Measurements from ENCODE around the gene IFRD2. TPM values are rescaled to one million over a fixed set of nuclear protein-coding genes. Genes with fewer than 3 reads are reported as not detected.

IFRD2 gene
- total and polyA plus RNA-seq, 2 of the 13 experiments (the other 11 are each of a cell fraction or from before 2014, with no cell fraction given): 32.8 to 96.1 TPM

GRCh38 chr3:50272911-50273688 lies 19.1 kb downstream of the IFRD2 start (continued):
- TF ChIP-seq ZUFSP (CRISPR knock-in tag; IDR thresholded peaks at IDR 0.05; ENCODE audit: borderline replicate concordance) (no peak), ZNF180 (CRISPR knock-in tag; IDR thresholded peaks at IDR 0.05; ENCODE audit: borderline replicate concordance, low read depth) (no peak), SMYD3 (CRISPR knock-in tag; IDR thresholded peaks at IDR 0.05) (no peak), ARHGAP35 (CRISPR knock-in tag; IDR thresholded peaks at IDR 0.05; ENCODE audit: borderline replicate concordance) (no peak), MAFK (conservative IDR thresholded peaks at IDR 0.05 in 1 of 2, IDR thresholded peaks at IDR 0.05 in 1 of 2; ENCODE audit: low read length in 2 of 2) (no peak), ZNF24 (IDR thresholded peaks at IDR 0.05) (no peak), NR2F2 (IDR thresholded peaks at IDR 0.05; ENCODE audit: borderline replicate concordance, low read depth) (no peak), JDP2 (CRISPR knock-in tag; IDR thresholded peaks at IDR 0.05; ENCODE audit: borderline replicate concordance) (no peak), NRL (CRISPR knock-in tag; IDR thresholded peaks at IDR 0.05; ENCODE audit: borderline replicate concordance) (no peak), RFXAP (CRISPR knock-in tag; IDR thresholded peaks at IDR 0.05; ENCODE audit: borderline replicate concordance) (no peak), RBAK (CRISPR knock-in tag; IDR thresholded peaks at IDR 0.05) (no peak), ZFYVE20 (CRISPR knock-in tag; IDR thresholded peaks at IDR 0.05; ENCODE audit: borderline replicate concordance, low read depth) (no peak), ZNF10 (CRISPR knock-in tag; IDR thresholded peaks at IDR 0.05; ENCODE audit: borderline replicate concordance, low read depth) (no peak), ZNF777 (CRISPR knock-in tag; IDR thresholded peaks at IDR 0.05) (no peak), ZNF296 (CRISPR knock-in tag; conservative IDR thresholded peaks at IDR 0.05) (no peak), ZNF3 (CRISPR knock-in tag; IDR thresholded peaks at IDR 0.05) (no peak), BRCA1 (CRISPR knock-in tag; IDR thresholded peaks at IDR 0.05) (no peak), RNF2 (conservative IDR thresholded peaks at IDR 0.05; ENCODE audit: low read depth) (no peak), ZNF709 (CRISPR knock-in tag; IDR thresholded peaks at IDR 0.05) (no peak), SMC3 (IDR thresholded peaks at IDR 0.05; ENCODE audit: low read length) (peak; percentile 79; the same call in 1 of the 2 replicates), HIVEP1 (CRISPR knock-in tag; IDR thresholded peaks at IDR 0.05) (no peak), PAXIP1 (CRISPR knock-in tag; conservative IDR thresholded peaks at IDR 0.05) (no peak)
- TF ChIP-seq, protein P1, sequence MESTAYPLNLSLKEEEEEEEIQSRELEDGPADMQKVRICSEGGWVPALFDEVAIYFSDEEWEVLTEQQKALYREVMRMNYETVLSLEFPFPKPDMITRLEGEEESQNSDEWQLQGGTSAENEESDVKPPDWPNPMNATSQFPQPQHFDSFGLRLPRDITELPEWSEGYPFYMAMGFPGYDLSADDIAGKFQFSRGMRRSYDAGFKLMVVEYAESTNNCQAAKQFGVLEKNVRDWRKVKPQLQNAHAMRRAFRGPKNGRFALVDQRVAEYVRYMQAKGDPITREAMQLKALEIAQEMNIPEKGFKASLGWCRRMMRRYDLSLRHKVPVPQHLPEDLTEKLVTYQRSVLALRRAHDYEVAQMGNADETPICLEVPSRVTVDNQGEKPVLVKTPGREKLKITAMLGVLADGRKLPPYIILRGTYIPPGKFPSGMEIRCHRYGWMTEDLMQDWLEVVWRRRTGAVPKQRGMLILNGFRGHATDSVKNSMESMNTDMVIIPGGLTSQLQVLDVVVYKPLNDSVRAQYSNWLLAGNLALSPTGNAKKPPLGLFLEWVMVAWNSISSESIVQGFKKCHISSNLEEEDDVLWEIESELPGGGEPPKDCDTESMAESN (CRISPR knock-in tag; conservative IDR thresholded peaks at IDR 0.05): 0 out of 2 replicates have a peak, but pooled peaks have one; percentile 49
- TF ChIP-seq, protein P2, sequence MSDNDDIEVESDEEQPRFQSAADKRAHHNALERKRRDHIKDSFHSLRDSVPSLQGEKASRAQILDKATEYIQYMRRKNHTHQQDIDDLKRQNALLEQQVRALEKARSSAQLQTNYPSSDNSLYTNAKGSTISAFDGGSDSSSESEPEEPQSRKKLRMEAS (IDR thresholded peaks at IDR 0.05): no peak

Measured in HepG2 (cell line).